ENCODE measurements around the gene DUS1L. TPM values are rescaled to one million over a fixed set of nuclear protein-coding genes. Genes with fewer than 3 reads are reported as not detected.
A peak's percentile ranks its signal among the peaks of the same experiment; 100 is the strongest.

Gene DUS1L
- total RNA-seq, 1 experiment from 2014 or later, result 129 TPM

- H3K4me3 Mint-ChIP-seq (ENCODE audit: unreplicated experiment), result peak within 1 kb of the TSS; percentile 80
- H3K27me3 Mint-ChIP-seq (ENCODE audit: insufficient read depth, unreplicated experiment), result no peaks in the 10 kb centered on the region
- BruUV-seq (replicated peaks), result TSS peak; percentile 23
- H3K27ac Mint-ChIP-seq (ENCODE audit: unreplicated experiment), result peak within 1 kb of the TSS; percentile 46
- peaks cover 8% of the 10 kb centered on the region for H3K4me1 ChIP-seq
- POLR2A ChIA-PET, result interaction anchor here (0.6 to 1.7 kb wide), 3 partner anchors 14 to 30 kb away, joined by 5 to 16 read pairs (median 5); partner anchors contain the start of genes CENPX and DCXR
- peak; percentile 71 to 84 for DNase-seq
- H3K9me3 ChIP-seq, result no peaks in the 10 kb centered on the region
- peak within 1 kb of the TSS; percentile 94 for H3K4me3 ChIP-seq (ENCODE audit: low read depth, low read length)
- intact Hi-C loops (cut with micrococcal nuclease; ENCODE audit: unreplicated experiment), result loop anchor here (1.0 kb wide), 1 partner anchor 15 kb away; the partner anchor contains the start of gene DCXR
- H3K36me3 Mint-ChIP-seq (ENCODE audit: insufficient read depth, unreplicated experiment), result peaks cover 22% of the 10 kb centered on the region
- no peak for TF ChIP-seq CTCF (IDR thresholded peaks at IDR 0.05; ENCODE audit: insufficient read depth in 1 of 2, low read depth in 1 of 2, low read length in 1 of 2, severe bottlenecking in 1 of 2, unreplicated experiment in 1 of 2)
- H3K9me3 Mint-ChIP-seq (ENCODE audit: unreplicated experiment), result no peaks in the 10 kb centered on the region
- H3K27me3 ChIP-seq (replicated peaks; ENCODE audit: control insufficient read depth, insufficient read depth, low read length), result no peaks in the 10 kb centered on the region
- CTCF ChIA-PET, result interaction anchor here (0.7 to 2.4 kb wide), 2 partner anchors 15 to 26 kb away, joined by 3 to 14 read pairs; partner anchors contain the start of gene DCXR
- H3K4me1 Mint-ChIP-seq (ENCODE audit: low read depth, unreplicated experiment), result no peaks in the 10 kb centered on the region
- H3K36me3 ChIP-seq (ENCODE audit: control insufficient read depth, insufficient read depth, low read length), result peaks cover 1% of the 10 kb centered on the region; the same call in 1 of the 2 replicates
These were observed 13.6 kb downstream of the DUS1L start, which contains the start of the genes GPS1 and RFNG for GRCh38 chr17:82051776-82052637. TSS of gene GPS1 (plus strand) at chr17:82051898. CDS start at chr17:82051932, 34 bp downstream. TSS of gene RFNG (minus strand) at chr17:82051811. CDS start at chr17:82051766, 45 bp downstream.

GRCh38 chr17:82050761-82051641, 14.6 kb downstream of the DUS1L start:
- BruUV-seq (replicated peaks), result no TSS peak
- no peaks in the 10 kb centered on the region for H3K27me3 Mint-ChIP-seq (ENCODE audit: insufficient read depth, unreplicated experiment)
- H3K4me1 Mint-ChIP-seq (ENCODE audit: low read depth, unreplicated experiment), result no peaks in the 10 kb centered on the region
- no peak for TF ChIP-seq CTCF (IDR thresholded peaks at IDR 0.05; ENCODE audit: insufficient read depth in 1 of 2, low read depth in 1 of 2, low read length in 1 of 2, severe bottlenecking in 1 of 2, unreplicated experiment in 1 of 2)
- peaks cover 12% of the 10 kb centered on the region for H3K36me3 Mint-ChIP-seq (ENCODE audit: insufficient read depth, unreplicated experiment)
- CTCF ChIA-PET, result interaction anchor here (1.1 to 2.4 kb wide), 2 partner anchors 14 to 21 kb away, joined by 4 to 14 read pairs; partner anchors contain the start of gene DCXR
- POLR2A ChIA-PET, result interaction anchor here (1.7 kb wide), 1 partner anchor 14 kb away, joined by 16 read pairs; the partner anchor contains the start of gene DCXR
- H3K9me3 Mint-ChIP-seq (ENCODE audit: unreplicated experiment), result no peaks in the 10 kb centered on the region
- peak overlapping the region; percentile 71 for H3K4me3 Mint-ChIP-seq (ENCODE audit: unreplicated experiment)
- no peaks in the 10 kb centered on the region for H3K27me3 ChIP-seq (replicated peaks; ENCODE audit: control insufficient read depth, insufficient read depth, low read length)
- H3K27ac Mint-ChIP-seq (ENCODE audit: unreplicated experiment), result peak overlapping the region; percentile 46
- H3K4me1 ChIP-seq, result peaks cover 8% of the 10 kb centered on the region
- DNase-seq, result no peak
- H3K4me3 ChIP-seq (ENCODE audit: low read depth, low read length), result peak overlapping the region; percentile 94
- intact Hi-C loops (cut with micrococcal nuclease; ENCODE audit: unreplicated experiment), result loop anchor here (1.0 kb wide), 1 partner anchor 14 kb away; the partner anchor contains the start of gene DCXR
- peaks cover 1% of the 10 kb centered on the region; the same call in 1 of the 2 replicates for H3K36me3 ChIP-seq (ENCODE audit: control insufficient read depth, insufficient read depth, low read length)
- H3K9me3 ChIP-seq, result no peaks in the 10 kb centered on the region
